HG03457 (cell line): Measurements from ENCODE around the gene TP73.
"Not testable (repeated sequence)": the region's sequence is repeated elsewhere in the genome, so short reads cannot be mapped to it uniquely, and the experiment has no call there.

Experiments
- ATAC-seq: cut with Tn5 transposase; IDR thresholded peaks from one replicate; pipeline ENCODE4 v1.9.1; 2021; ENCODE audit warnings: moderate number of reproducible peaks; ENCODE audit not compliant: unreplicated experiment

TP73 gene

GRCh38 chr1:3618531-3618880 lies 33.8 kb upstream of the TP73 start:
- no peak for ATAC-seq

GRCh38 chr1:3618881-3619671 lies 33.2 kb upstream of the TP73 start:
- ATAC-seq: no peak

- no peak for ATAC-seq
Observed at GRCh38 chr1:3620708-3621107, 31.6 kb upstream of the TP73 start.

- not testable (repeated sequence) for ATAC-seq
Observed at GRCh38 chr1:3621151-3621671, 31.1 kb upstream of the TP73 start.

- not testable (repeated sequence) for ATAC-seq
Observed at GRCh38 chr1:3622102-3622501, 30.2 kb upstream of the TP73 start.

- no peak for ATAC-seq
Observed at GRCh38 chr1:3623441-3624199, 28.7 kb upstream of the TP73 start.

- peak; percentile 92 for ATAC-seq
Observed at GRCh38 chr1:3624200-3625136, 27.8 kb upstream of the TP73 start, which contains the start of gene TPRG1L. TSS of gene TPRG1L (plus strand) at chr1:3625015. CDS start at chr1:3625073, 58 bp downstream.

GRCh38 chr1:3625151-3625907 lies 27.0 kb upstream of the TP73 start:
- ATAC-seq: no peak

- ATAC-seq: no peak
Observed at GRCh38 chr1:3626025-3626424, 26.3 kb upstream of the TP73 start.

GRCh38 chr1:3627515-3628253 lies 24.6 kb upstream of the TP73 start:
- no peak for ATAC-seq

- ATAC-seq: no peak
Observed at GRCh38 chr1:3628445-3628844, 23.9 kb upstream of the TP73 start.

- no peak for ATAC-seq
Observed at GRCh38 chr1:3629561-3630160, 22.7 kb upstream of the TP73 start.

GRCh38 chr1:3630161-3630611 lies 22.1 kb upstream of the TP73 start:
- no peak for ATAC-seq

- no peak for ATAC-seq
Observed at GRCh38 chr1:3630914-3631313, 21.4 kb upstream of the TP73 start.

GRCh38 chr1:3631320-3632260 lies 20.7 kb upstream of the TP73 start:
- ATAC-seq: no peak

- ATAC-seq: no peak
Observed at GRCh38 chr1:3632298-3632697, 20.0 kb upstream of the TP73 start.

- ATAC-seq: no peak
Observed at GRCh38 chr1:3632716-3633343, 19.5 kb upstream of the TP73 start.
